HG02798 (cell line): ENCODE data around the gene MYLK.

Experiments used
- ATAC-seq: cut with Tn5 transposase; IDR thresholded peaks from one replicate; pipeline ENCODE4 v1.9.1; 2021; ENCODE audit warnings: mild to moderate bottlenecking; ENCODE audit not compliant: unreplicated experiment, poor library complexity

MYLK gene

DNA sequence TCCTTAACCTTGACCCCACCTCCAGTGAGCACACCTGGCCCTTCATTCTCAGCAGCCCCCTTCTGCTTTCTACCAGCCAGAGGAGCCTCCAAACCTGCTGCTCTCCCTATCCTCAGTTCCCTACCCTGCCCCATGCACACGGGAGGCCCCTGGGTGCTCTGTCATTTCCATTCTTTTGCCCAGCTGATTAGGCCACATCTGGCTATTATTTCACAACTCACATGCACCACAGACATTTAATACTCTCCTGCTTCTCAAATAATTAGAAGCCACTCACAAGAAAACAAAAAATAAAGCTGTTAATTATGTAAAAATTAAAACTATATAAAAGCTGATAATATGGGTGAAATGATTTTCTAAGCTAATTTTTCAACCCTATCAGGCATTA is 50.7 kb downstream of the MYLK start:
- ATAC-seq: no peak

GRCh38 chr3:123832692-123833397 is 51.3 kb downstream of the MYLK start:
- ATAC-seq: no peak

GRCh38 chr3:123831420-123831819 is 52.7 kb downstream of the MYLK start:
- no peak for ATAC-seq

DNA sequence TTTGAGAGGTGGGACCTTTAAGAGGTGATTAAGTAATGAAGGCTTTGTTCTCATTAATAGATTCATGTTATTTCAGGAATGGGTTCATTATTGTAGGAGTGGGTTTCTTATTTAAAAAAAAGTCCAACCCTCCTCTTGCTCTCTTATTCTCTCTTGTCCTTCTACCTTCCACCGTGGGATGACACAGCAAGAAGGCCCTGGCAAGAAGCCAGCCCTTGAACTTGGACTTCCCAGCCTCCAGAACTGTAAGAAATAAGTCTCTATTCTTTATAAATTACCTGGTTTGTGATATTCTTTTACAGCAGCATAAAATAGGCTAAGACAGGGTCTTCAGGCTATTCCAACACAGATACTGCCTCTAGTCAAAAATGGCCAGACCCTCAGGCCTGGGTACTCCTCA is 62.2 kb downstream of the MYLK start:
- no peak for ATAC-seq

- ATAC-seq: no peak
Observed at GRCh38 chr3:123819949-123820348, 64.2 kb downstream of the MYLK start.

GRCh38 chr3:123818921-123819429 is 65.2 kb downstream of the MYLK start:
- no peak for ATAC-seq

DNA sequence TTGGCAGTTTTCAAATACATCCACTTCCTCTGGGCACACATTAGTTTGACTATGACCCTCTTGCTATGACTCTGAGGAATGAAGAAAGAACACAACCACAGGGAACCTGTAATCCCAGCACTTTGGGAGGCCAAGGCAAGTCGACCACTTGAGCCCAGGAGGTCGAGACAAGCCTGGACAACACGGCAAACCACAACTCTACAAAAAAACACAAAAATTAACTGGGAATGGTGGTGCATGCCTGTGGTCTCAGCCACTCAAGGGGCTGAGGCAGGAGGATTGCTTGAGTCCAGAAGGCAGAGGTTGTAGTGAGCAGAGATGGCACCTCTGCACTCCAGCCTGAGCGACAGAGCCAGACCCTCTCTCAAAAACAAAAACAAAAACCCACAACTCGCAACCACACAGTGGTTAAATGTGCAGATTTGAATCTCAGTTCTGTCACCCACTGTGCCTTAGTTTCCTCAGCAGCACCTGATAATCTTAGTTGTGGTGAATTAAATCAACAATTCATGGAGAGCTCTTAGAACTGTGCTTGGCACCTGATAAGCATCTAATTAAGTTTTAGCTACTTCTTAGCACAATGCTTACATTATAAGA is 65.7 kb downstream of the MYLK start:
- no peak for ATAC-seq

- ATAC-seq: no peak
Observed at GRCh38 chr3:123817413-123817812, 66.7 kb downstream of the MYLK start.

DNA sequence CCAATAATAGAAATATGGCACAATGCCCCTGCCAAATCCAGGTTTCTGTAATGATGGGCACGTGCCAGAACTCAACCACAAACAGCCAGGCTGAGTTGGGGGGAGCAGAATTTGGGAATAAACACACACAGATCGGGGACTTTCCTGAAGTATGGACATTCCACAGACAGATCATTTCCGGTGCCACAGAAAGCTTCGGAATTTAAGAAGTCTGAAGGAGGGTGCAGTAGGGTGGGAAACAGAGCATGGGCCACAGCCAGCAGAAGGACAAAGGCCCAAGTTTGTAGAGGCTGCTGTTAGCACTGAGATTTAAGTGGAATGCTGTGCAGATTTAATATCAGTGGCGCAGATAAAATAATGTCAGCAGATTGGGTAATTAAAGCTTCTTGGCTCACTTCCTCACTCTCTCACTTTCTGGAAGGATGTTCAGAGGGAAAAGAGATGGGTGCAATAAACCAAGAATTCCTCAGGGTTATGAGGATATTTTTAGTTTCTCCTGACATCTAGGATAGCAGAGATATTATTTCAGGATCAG is 67.4 kb downstream of the MYLK start:
- ATAC-seq: no peak

DNA sequence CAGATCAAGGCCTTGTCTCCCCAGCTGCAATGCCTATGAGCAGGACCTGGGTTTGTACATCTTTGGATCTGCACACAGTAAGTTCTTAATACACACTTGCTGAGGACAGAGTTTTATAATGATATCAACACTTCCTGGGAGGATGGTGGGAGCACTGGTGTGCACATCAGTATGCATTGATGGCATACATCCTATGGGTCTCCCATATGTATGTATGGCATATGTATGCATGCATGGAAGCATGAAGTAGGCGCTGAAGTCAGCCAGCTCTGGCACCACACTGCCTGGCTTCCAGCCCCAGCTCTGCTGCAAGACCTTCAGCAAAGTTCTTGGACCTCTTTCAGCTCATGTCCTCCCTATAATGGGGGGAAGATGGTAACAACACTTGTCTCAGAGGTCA is 68.2 kb downstream of the MYLK start:
- no peak for ATAC-seq

DNA sequence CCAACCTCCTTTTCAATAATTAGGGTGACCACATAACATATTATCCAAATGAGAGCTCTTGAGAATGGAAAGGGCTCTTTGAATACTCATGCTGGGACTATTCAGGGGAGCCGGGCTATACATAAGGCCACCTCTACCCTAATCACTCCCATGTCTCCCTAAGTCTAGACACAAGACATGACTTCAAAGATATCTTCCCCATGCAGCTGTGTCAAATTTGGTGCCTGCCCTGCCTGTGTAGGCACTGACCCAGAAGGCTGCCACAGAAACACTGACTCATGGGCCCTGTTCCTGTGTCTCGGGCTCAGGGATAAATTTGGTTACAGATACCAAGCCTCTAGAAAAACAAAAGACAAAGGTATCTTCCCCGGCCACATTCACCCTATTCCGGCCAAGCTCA is 70.3 kb downstream of the MYLK start:
- ATAC-seq: no peak

GRCh38 chr3:123809597-123809996 is 74.5 kb downstream of the MYLK start:
- no peak for ATAC-seq

DNA sequence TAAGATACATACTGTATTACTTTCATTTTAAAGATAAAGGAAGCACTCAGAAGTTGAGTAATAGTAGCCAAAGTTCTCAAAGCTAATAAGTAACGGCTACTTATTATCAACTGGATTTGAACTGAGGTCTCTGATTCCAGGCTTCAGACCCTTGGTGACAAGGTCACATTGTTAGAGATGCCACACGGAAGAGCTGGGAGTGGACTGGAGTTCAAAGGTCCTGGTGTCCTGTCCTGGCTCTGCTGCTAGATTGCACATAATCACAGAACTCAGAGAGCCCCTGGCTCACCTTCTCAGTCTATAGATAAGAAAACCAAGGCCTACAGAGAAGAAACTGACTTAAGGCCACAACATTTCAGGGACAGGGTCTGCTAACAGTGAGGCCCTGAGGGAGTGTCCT is 75.3 kb downstream of the MYLK start:
- ATAC-seq: no peak

DNA sequence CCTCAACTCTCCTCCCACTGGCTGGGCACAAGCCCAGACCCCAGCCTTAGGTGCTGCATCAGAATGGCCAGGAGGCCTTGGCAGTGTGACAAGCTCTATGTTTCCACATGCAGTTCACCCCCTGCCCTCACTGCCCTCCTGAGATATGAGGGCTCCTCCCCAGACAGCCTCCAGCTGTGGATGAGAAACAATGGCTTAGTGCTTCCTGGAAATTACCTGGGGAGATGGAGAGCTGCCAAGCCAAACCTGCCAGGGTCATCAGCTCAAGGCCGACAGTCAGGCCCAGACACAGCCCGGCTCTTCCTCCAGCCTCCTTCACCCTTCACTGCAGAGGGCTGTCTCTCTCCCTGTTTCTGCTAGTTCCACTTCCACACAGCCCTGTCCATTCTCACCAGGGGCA is 76.3 kb downstream of the MYLK start:
- no peak for ATAC-seq

DNA sequence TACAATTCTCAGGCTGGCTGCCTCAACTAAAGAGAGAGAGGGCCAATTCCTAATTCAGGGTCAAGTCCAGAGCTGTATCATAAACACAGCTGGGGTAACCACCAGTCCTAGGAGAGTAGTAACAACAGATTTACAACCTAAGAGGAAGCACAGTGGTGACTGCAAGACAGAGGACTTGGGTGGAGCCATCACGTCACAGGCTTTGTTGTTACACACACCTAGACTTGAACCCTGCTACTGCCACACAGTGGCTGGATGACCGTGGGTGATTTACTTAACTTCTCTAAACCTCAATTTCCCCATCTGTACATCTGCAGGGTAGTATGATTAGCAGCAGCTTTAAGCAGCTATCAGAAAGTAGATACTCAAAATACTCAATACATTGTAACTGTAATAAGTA is 78.6 kb downstream of the MYLK start:
- no peak for ATAC-seq

GRCh38 chr3:123805101-123805500 is 79.0 kb downstream of the MYLK start:
- no peak for ATAC-seq

- no peak for ATAC-seq
Observed at GRCh38 chr3:123804676-123805075, 79.5 kb downstream of the MYLK start.

GRCh38 chr3:123803521-123803920 is 80.6 kb downstream of the MYLK start:
- no peak for ATAC-seq

DNA sequence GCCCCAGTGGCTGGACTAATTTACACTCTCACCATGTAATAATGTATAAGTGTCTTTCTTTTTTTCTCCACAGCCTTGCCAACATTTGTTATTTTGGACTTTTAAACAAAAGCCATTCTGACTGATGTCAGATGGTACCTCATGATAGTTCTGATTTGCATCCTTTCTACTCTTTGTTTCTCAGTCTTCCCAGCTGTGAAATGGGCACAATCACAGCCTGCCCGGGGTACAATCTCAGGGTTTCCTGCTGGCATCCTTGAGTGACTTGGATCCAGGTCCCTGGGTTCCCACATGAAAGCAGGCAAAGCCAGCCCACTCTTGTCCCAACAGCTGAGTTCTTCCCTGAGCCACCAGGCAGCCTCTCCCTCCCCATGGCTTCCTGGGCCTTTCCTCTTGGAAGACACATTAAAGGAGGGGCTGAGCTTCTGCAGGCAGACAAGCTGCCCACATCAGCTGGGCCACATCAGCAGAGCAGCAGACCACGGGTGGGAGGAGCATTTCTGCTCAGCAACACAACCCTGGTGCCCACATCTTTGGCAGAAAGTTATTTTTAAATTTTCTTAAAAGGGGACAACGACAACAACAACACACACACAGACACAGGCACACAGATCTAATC is 82.0 kb downstream of the MYLK start:
- ATAC-seq: no peak

- no peak for ATAC-seq
Observed at GRCh38 chr3:123801474-123801873, 82.7 kb downstream of the MYLK start.

GRCh38 chr3:123800362-123800682 is 83.8 kb downstream of the MYLK start:
- no peak for ATAC-seq
